OCI-LY1 (cell line): ENCODE measurements around the gene LRCH1.

Source experiments
- H2AFZ ChIP-seq: fragments of 200-600 bp; sonication (generic), shearing (Covaris generic); 2 replicates; pipeline ENCODE4 v1.6.0; 2014; ENCODE audit warnings: antibody characterized with exemption, mild to moderate bottlenecking, low read length
- H3F3A ChIP-seq: fragments of 200-600 bp; sonication (generic), shearing (Covaris generic); 2 replicates; pipeline ENCODE4 v1.6.0; 2014; ENCODE audit warnings: mild to moderate bottlenecking, antibody characterized with exemption, low read length, moderate library complexity; ENCODE audit not compliant: insufficient read depth
- H3K27ac ChIP-seq: fragments of 200-600 bp; sonication (generic); 2 replicates; pipeline ENCODE4 v1.5.1; 2014; ENCODE audit warnings: low read length, mixed run types, mild to moderate bottlenecking, low read depth; ENCODE audit not compliant: poor library complexity, severe bottlenecking
- H3K27me3 ChIP-seq: fragments of 200-600 bp; sonication (generic); 2 replicates; pipeline ENCODE4 v1.6.0; 2014; ENCODE audit warnings: antibody characterized with exemption, mild to moderate bottlenecking, low read length, moderate library complexity; ENCODE audit not compliant: insufficient read depth
- H3K36me3 ChIP-seq: fragments of 200-600 bp; sonication (generic); 2 replicates; pipeline ENCODE4 v1.6.1; 2014; ENCODE audit warnings: mild to moderate bottlenecking, antibody characterized with exemption, low read length, moderate library complexity, mixed read lengths; ENCODE audit not compliant: insufficient read depth
- H3K4me1 ChIP-seq: fragments of 200-600 bp; sonication (generic); 2 replicates; pipeline ENCODE4 v1.5.1; 2014; ENCODE audit warnings: mild to moderate bottlenecking, low read length, moderate library complexity; ENCODE audit not compliant: insufficient read depth, severe bottlenecking
- H3K4me2 ChIP-seq: fragments of 200-600 bp; sonication (generic), shearing (Covaris generic); 2 replicates; pipeline ENCODE4 v1.6.1; 2014; ENCODE audit warnings: low read length
- H3K4me3 ChIP-seq: fragments of 200-600 bp; sonication (generic); 2 replicates; pipeline ENCODE4 v1.5.1; 2014; ENCODE audit warnings: low read length, low read depth, mild to moderate bottlenecking, mixed read lengths; ENCODE audit not compliant: poor library complexity, severe bottlenecking
- H3K79me2 ChIP-seq: fragments of 200-600 bp; shearing (Covaris generic); 2 replicates; pipeline ENCODE4 v1.6.1; 2016; ENCODE audit warnings: mixed run types, low read length, mixed read lengths; ENCODE audit not compliant: insufficient read depth
- H3K9ac ChIP-seq: fragments of 200-600 bp; sonication (generic), shearing (Covaris generic); 2 replicates; pipeline ENCODE4 v1.6.1; 2014; ENCODE audit warnings: mild to moderate bottlenecking, low read length, mixed read lengths
- H3K9me2 ChIP-seq: fragments of 200-600 bp; sonication (generic), shearing (Covaris generic); 2 replicates; pipeline ENCODE4 v1.6.1; 2014; ENCODE audit warnings: low read depth, mild to moderate bottlenecking, low read length, mixed read lengths
- H3K9me3 ChIP-seq: fragments of 200-600 bp; shearing (Covaris generic); 2 replicates; pipeline ENCODE4 v1.6.1; 2014; ENCODE audit warnings: low read length, mixed read lengths
- H4K20me1 ChIP-seq: fragments of 200-600 bp; sonication (generic), shearing (Covaris generic); 2 replicates; pipeline ENCODE4 v1.6.0; 2016; ENCODE audit warnings: mild to moderate bottlenecking, low read length; ENCODE audit not compliant: insufficient read depth
- CTCF ChIP-seq: fragments of 200-600 bp; sonication (generic), shearing (Covaris generic); IDR thresholded peaks from 2 replicates; pipeline ENCODE4 v1.5.1; 2017; ENCODE audit warnings: mild to moderate bottlenecking, antibody characterized with exemption, low read length, moderate library complexity, mixed read lengths
- EZH2 ChIP-seq: fragments of 200-600 bp; sonication (generic), shearing (Covaris generic); IDR thresholded peaks from 2 replicates; pipeline ENCODE4 v1.8.0; 2017; ENCODE audit warnings: borderline replicate concordance, mixed run types, mild to moderate bottlenecking, antibody characterized with exemption, low read length, moderate library complexity, mixed read lengths

LRCH1 gene

GRCh38 chr13:46644816-46645215, 91.8 kb downstream of the LRCH1 start:
- Histone ChIP-seq H4K20me1 (no peaks in the 10 kb centered on the region), H2AFZ (no peak overlapping the region), H3F3A (no peaks in the 10 kb centered on the region), H3K4me3 (no peak overlapping the region), H3K9me2 (no peaks in the 10 kb centered on the region), H3K79me2 (no peaks in the 10 kb centered on the region), H3K27me3 (no peaks in the 10 kb centered on the region), H3K4me2 (no peak overlapping the region), H3K27ac (no peak overlapping the region), H3K9ac (no peak overlapping the region), H3K9me3 (no peaks in the 10 kb centered on the region), H3K4me1 (peaks cover 17% of the 10 kb centered on the region), H3K36me3 (no peaks in the 10 kb centered on the region)
- TF ChIP-seq EZH2: no peak
- TF ChIP-seq CTCF: no peak

- H3K27ac ChIP-seq: no peak overlapping the region
- TF ChIP-seq CTCF (no peak), EZH2 (no peak)
- H3K9ac ChIP-seq: no peak overlapping the region
- no peaks in the 10 kb centered on the region for H3K36me3 ChIP-seq
- H2AFZ ChIP-seq: no peak overlapping the region
- no peaks in the 10 kb centered on the region for H3K9me3 ChIP-seq
- no peaks in the 10 kb centered on the region for H3K79me2 ChIP-seq
- H3K4me3 ChIP-seq: no peak overlapping the region
- H3K4me2 ChIP-seq: peak overlapping the region; percentile 11; the same call in 1 of the 2 replicates
- H3K4me1 ChIP-seq: peaks cover 17% of the 10 kb centered on the region
- H3F3A ChIP-seq: no peaks in the 10 kb centered on the region
- no peaks in the 10 kb centered on the region for H3K9me2 ChIP-seq
- no peaks in the 10 kb centered on the region for H3K27me3 ChIP-seq
- H4K20me1 ChIP-seq: no peaks in the 10 kb centered on the region
These were observed 94.6 kb downstream of the LRCH1 start for GRCh38 chr13:46647512-46648065.

- H3K4me1 ChIP-seq: peaks cover 17% of the 10 kb centered on the region
- no peak overlapping the region for H3K4me3 ChIP-seq
- no peaks in the 10 kb centered on the region for H3K36me3 ChIP-seq
- no peaks in the 10 kb centered on the region for H3F3A ChIP-seq
- no peaks in the 10 kb centered on the region for H3K27me3 ChIP-seq
- no peaks in the 10 kb centered on the region for H4K20me1 ChIP-seq
- no peaks in the 10 kb centered on the region for H3K79me2 ChIP-seq
- H2AFZ ChIP-seq: no peak overlapping the region
- no peak overlapping the region for H3K27ac ChIP-seq
- H3K4me2 ChIP-seq: peak overlapping the region; percentile 25; the same call in 1 of the 2 replicates
- no peaks in the 10 kb centered on the region for H3K9me2 ChIP-seq
- no peak overlapping the region for H3K9ac ChIP-seq
- H3K9me3 ChIP-seq: no peaks in the 10 kb centered on the region
- TF ChIP-seq EZH2 (no peak), CTCF (no peak)
These were observed 95.2 kb downstream of the LRCH1 start for GRCh38 chr13:46648166-46648607.
